Right lobe of liver (tissue), 4 donors: ENCODE data around the gene COA6.

Source experiments
- POLR2A ChIP-seq: fragments of 450-650 bp; IDR thresholded peaks from one replicate; pipeline ENCODE4 v1.6.1; 2017; ENCODE audit warnings: antibody characterized with exemption, mild to moderate bottlenecking
- TF ChIP-seq, protein P1 (sequence below), 4 donors: fragments of 200-600 bp in 3 of 4; fragments of 450-650 bp in 1 of 4; IDR thresholded peaks; one replicate each; pipeline versions ENCODE4 v1.5.1 to v1.8.0; 2016 to 2022; ENCODE audit warnings: antibody characterized with exemption in 4 of 4, mild to moderate bottlenecking in 2 of 4
- donor health status: DM: no; HTN: no; CAD: no.
- donor health status: DM: no; HTN: no; CAD: no.
- donor health status: DM: no; HTN: yes; CAD: no.

DNA sequence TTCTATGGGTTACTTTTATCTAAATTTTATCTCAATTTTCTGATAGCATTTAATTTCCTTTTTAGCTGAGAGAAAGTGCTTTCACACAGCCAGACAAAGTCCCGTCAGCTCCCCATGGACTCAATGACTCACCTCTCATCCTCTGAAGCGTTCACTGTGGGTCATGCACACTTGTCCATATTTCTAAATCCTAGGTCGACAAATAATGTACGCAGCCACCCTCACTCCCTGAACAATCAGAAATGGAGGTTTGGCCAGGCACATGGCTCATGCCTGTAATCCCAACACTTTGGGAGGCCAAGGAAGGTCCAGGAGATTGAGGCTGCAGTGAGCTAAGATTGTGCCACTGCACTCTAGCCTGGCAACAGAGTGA, 42.4 kb upstream of the COA6 start:
- no peak for TF ChIP-seq POLR2A
- TF ChIP-seq, protein P1, sequence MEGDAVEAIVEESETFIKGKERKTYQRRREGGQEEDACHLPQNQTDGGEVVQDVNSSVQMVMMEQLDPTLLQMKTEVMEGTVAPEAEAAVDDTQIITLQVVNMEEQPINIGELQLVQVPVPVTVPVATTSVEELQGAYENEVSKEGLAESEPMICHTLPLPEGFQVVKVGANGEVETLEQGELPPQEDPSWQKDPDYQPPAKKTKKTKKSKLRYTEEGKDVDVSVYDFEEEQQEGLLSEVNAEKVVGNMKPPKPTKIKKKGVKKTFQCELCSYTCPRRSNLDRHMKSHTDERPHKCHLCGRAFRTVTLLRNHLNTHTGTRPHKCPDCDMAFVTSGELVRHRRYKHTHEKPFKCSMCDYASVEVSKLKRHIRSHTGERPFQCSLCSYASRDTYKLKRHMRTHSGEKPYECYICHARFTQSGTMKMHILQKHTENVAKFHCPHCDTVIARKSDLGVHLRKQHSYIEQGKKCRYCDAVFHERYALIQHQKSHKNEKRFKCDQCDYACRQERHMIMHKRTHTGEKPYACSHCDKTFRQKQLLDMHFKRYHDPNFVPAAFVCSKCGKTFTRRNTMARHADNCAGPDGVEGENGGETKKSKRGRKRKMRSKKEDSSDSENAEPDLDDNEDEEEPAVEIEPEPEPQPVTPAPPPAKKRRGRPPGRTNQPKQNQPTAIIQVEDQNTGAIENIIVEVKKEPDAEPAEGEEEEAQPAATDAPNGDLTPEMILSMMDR (IDR thresholded peaks at IDR 0.05): no peak
